Sigmoid colon (tissue), 7 donors: ENCODE data around the gene ZDHHC7. TPM values are rescaled to one million over a fixed set of nuclear protein-coding genes. Genes with fewer than 3 reads are reported as not detected.

Experiments
- DNase-seq: peaks from one replicate; pipeline ENCODE4 v3.0.0-alpha.2; 2019
- H3K27ac ChIP-seq, 4 donors: fragments of 200-600 bp; sonication (generic); one replicate each; pipeline ENCODE4 v1.5.1; 2016 to 2019; ENCODE audit warnings: mild to moderate bottlenecking in 1 of 4
- H3K27me3 ChIP-seq, 3 donors: fragments of 200-600 bp; sonication (generic); one replicate each; pipeline ENCODE4 v1.5.1; 2019; ENCODE audit warnings: mild to moderate bottlenecking in 1 of 3
- H3K36me3 ChIP-seq, 4 donors: fragments of 200-600 bp; sonication (generic); one replicate each; pipeline ENCODE4 v1.5.1; 2016 to 2019
- H3K4me1 ChIP-seq, 4 donors: fragments of 200-600 bp; sonication (generic); one replicate each; pipeline ENCODE4 v1.5.1; 2017 to 2019
- H3K4me3 ChIP-seq, 4 donors: fragments of 200-600 bp; sonication (generic); one replicate each; pipeline ENCODE4 v1.5.1; 2017 to 2019; ENCODE audit warnings: mild to moderate bottlenecking in 2 of 4, moderate library complexity in 1 of 4
- H3K9me3 ChIP-seq, 4 donors: fragments of 200-600 bp in 3 of 4; sonication (generic) in 3 of 4; one replicate each; pipeline versions ENCODE4 v1.5.1 to v1.6.1; 2013 to 2019
- CTCF ChIP-seq, 4 experiments: fragments of 450-650 bp in 3 of 4; fragments of 200-600 bp in 1 of 4; IDR thresholded peaks; one replicate each; pipeline ENCODE4 v1.5.1; 2016 to 2019; ENCODE audit warnings: antibody characterized with exemption in 4 of 4, mild to moderate bottlenecking in 3 of 4, moderate library complexity in 2 of 4
- EP300 ChIP-seq, 4 donors: sonication (generic); formaldehyde crosslinking; IDR thresholded peaks; one replicate each; pipeline ENCODE4 v1.6.1; 2017; ENCODE audit warnings: antibody characterized with exemption in 4 of 4
- POLR2A ChIP-seq, 2 donors: fragments of 450-650 bp; IDR thresholded peaks; one replicate each; pipeline ENCODE4 v1.6.1; 2016; ENCODE audit warnings: antibody characterized with exemption in 2 of 2, mild to moderate bottlenecking in 2 of 2, moderate library complexity in 2 of 2
- POLR2AphosphoS5 ChIP-seq, 4 donors: sonication (generic); formaldehyde crosslinking; IDR thresholded peaks; one replicate each; pipeline ENCODE4 v1.6.1; 2017; ENCODE audit warnings: antibody characterized with exemption in 4 of 4
- WGBS, 2 donors: extraction: QIAGEN DNeasy Blood & Tissue Kit; methylation state at CpG; one replicate each; pipeline ENCODE4 v1.1.7; 2013; 5-methylcytosine and 5-hydroxymethylcytosine counted together
- intact Hi-C: fragments of 100-400 bp; cut with DNase I; formaldehyde crosslinking; loops from one replicate; pipeline ENCODE4 v1.15.1; 2023
- polyA plus RNA-seq, 3 donors: library from polyadenylated mRNA; stranded (reverse); fragments of 200-250 nt; gene quantifications; one replicate each; pipeline ENCODE4 v1.2.3, GENCODE V29; 2013
- total RNA-seq, 4 donors: library from RNA; depleted of rRNA; stranded (reverse); fragments of >200 nt; gene quantifications; one replicate each; pipeline ENCODE4 v1.1.0, GENCODE V29; 2016
- donor health status: healthy with polysubstance abuse.
- donor health status: Bipolar disorder and iron deficiency.
- donor health status: healthy.

The ZDHHC7 gene
- total and polyA plus RNA-seq, 7 donors = 20.8 to 69.5 (median 56.2) TPM

GRCh38 chr16:84931506-84931905 lies 79.8 kb downstream of the ZDHHC7 start:
- no peaks in the 10 kb centered on the region for H3K36me3 ChIP-seq
- 91 to 96% methylated on average over 8 of the region's 8 CpGs for WGBS, 2 donors
- H3K4me3 ChIP-seq = no peak overlapping the region
- no peak overlapping the region for H3K27ac ChIP-seq
- no peaks in the 10 kb centered on the region for H3K9me3 ChIP-seq
- TF ChIP-seq POLR2A (IDR thresholded peaks at IDR 0.05) = no peak
- no peak for TF ChIP-seq EP300 (IDR thresholded peaks at IDR 0.05)
- TF ChIP-seq CTCF (IDR thresholded peaks at IDR 0.05) = no peak
- no peak for TF ChIP-seq POLR2AphosphoS5 (IDR thresholded peaks at IDR 0.05)
- no peak for DNase-seq
- H3K27me3 ChIP-seq = no peaks in the 10 kb centered on the region
- intact Hi-C loops = no loop called here
- peaks cover 0 to 22% (median 14%) of the 10 kb centered on the region in 4 donors for H3K4me1 ChIP-seq

DNA sequence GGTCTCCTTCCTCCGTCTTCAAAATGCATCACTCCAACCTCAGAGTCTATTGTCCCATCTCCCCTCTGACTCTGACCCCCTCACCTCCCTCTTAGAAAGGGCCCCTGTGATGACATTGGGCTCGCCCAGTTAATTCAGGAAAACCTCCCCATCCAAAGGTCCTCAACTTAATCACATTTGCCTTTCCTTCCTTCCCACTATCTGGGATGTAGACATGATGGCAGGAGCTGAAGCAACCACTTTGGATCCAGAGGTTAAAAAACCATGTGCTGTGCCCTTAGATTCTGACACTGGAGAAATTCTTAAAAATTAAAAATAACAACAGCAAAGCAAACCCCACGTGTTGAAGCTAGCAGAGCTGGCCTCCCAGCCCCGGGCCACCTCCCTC lies 80.2 kb downstream of the ZDHHC7 start:
- WGBS, 2 donors = 85 to 92% methylated on average over 4 of the region's 4 CpGs
- no peaks in the 10 kb centered on the region for H3K27me3 ChIP-seq
- H3K4me1 ChIP-seq = peaks cover 0 to 22% (median 14%) of the 10 kb centered on the region in 4 donors
- H3K9me3 ChIP-seq = no peaks in the 10 kb centered on the region
- H3K36me3 ChIP-seq = no peaks in the 10 kb centered on the region
- no peak for DNase-seq
- TF ChIP-seq POLR2AphosphoS5 (IDR thresholded peaks at IDR 0.05) (no peak), POLR2A (IDR thresholded peaks at IDR 0.05) (no peak), EP300 (IDR thresholded peaks at IDR 0.05) (no peak), CTCF (IDR thresholded peaks at IDR 0.05) (no peak)
- no peak overlapping the region for H3K27ac ChIP-seq
- H3K4me3 ChIP-seq = no peak overlapping the region
- intact Hi-C loops = no loop called here

DNA sequence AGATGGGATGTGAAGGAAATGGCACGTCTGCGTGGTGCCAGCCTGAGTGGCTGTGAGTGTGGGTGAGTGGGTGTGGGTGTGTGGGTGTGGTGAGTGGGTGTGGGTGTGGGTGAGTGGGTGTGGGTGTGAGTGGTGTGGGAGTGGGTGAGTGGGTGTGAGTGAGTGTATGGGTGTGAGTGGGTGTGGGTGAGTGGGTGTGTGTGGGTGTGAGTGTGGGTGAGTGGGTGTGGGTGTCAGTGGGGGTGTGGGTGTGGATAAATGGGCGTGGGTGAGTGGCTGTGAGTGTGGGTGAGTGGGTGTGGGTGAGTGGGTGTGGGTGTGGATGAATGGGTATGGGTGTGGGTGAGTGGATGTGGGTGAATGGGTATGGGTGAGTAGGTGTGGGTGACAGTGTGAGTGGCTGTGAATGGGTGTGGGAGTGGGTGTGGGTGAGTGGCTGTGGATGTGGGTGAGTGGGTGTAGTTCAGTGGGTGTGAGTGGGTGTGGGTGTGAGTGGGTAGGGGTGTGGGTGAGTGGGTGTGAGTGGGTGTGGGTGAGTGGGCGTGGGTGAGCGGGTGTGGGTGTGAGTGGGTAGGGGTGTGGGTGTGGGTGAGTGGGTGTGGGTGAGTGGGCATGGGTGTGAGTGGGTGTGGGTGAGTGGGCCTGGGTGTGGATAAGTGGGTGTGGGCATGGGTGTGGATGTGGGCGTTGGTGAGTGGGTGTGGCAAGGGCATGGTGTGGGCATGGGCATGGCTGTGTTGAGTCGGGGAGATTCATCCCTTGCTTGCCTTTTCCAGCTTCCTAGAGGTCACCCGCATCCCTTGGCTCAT lies 80.8 kb downstream of the ZDHHC7 start:
- H3K36me3 ChIP-seq = no peaks in the 10 kb centered on the region
- no peaks in the 10 kb centered on the region for H3K9me3 ChIP-seq
- peak; percentile 67 for DNase-seq
- intact Hi-C loops = no loop called here
- peaks cover 0 to 22% (median 14%) of the 10 kb centered on the region in 4 donors for H3K4me1 ChIP-seq
- 62 to 73% methylated on average over 8 of the region's 8 CpGs for WGBS, 2 donors
- H3K27me3 ChIP-seq = no peaks in the 10 kb centered on the region
- no peak for TF ChIP-seq POLR2A (IDR thresholded peaks at IDR 0.05)
- TF ChIP-seq EP300 (IDR thresholded peaks at IDR 0.05) = no peak
- no peak for TF ChIP-seq POLR2AphosphoS5 (IDR thresholded peaks at IDR 0.05)
- H3K4me3 ChIP-seq = no peak overlapping the region
- peak overlapping the region in 1 of 4 donors; percentile 17 for H3K27ac ChIP-seq

- no peak for TF ChIP-seq POLR2A (IDR thresholded peaks at IDR 0.05)
- TF ChIP-seq POLR2AphosphoS5 (IDR thresholded peaks at IDR 0.05) = no peak
- no peak for TF ChIP-seq EP300 (IDR thresholded peaks at IDR 0.05)
- TF ChIP-seq CTCF (IDR thresholded peaks at IDR 0.05) = no peak
- DNase-seq = peak; percentile 65
- H3K36me3 ChIP-seq = no peaks in the 10 kb centered on the region
- H3K4me1 ChIP-seq = peaks cover 0 to 24% (median 18%) of the 10 kb centered on the region in 4 donors
- no peaks in the 10 kb centered on the region for H3K27me3 ChIP-seq
- H3K9me3 ChIP-seq = no peaks in the 10 kb centered on the region
- H3K4me3 ChIP-seq = no peak overlapping the region
- peak overlapping the region; percentile 17 to 56 (median 45) for H3K27ac ChIP-seq
- intact Hi-C loops = no loop called here
- WGBS, 2 donors = 82% methylated on average over 36 of the region's 36 CpGs
Observed at GRCh38 chr16:84929421-84930297, 81.7 kb downstream of the ZDHHC7 start.
